ENCODE results near the gene FUOM. TPM values are rescaled to one million over a fixed set of nuclear protein-coding genes. Genes with fewer than 3 reads are reported as not detected.

Gene FUOM
- total RNA-seq, 6 donors from 2014 or later: 15.4 to 37.5 (median 26.0) TPM

GRCh38 chr10:133351408-133352318 is 6.2 kb downstream of the FUOM start:
- Histone ChIP-seq H3K27me3 (peaks cover 0 to 15% (median 0%) of the 10 kb centered on the region in 4 donors), H3K36me3 (no peaks in the 10 kb centered on the region), H3K9me3 (no peaks in the 10 kb centered on the region), H3K27ac (no peak overlapping the region), H3K4me3 (no peak overlapping the region), H3K4me1 (peaks cover 2 to 8% (median 4%) of the 10 kb centered on the region in 4 donors)
- TF ChIP-seq EP300 (IDR thresholded peaks at IDR 0.05) (no peak), CTCF (IDR thresholded peaks at IDR 0.05) (no peak), POLR2AphosphoS5 (IDR thresholded peaks at IDR 0.05) (no peak), POLR2A (IDR thresholded peaks at IDR 0.05) (no peak)
- ATAC-seq (ENCODE audit: low FRiP score in 2 of 2) (no peak), DNase-seq (peak in 1 of 2 donors; percentile 73)
- 66 to 75% methylated on average over 13 to 22 of the region's 24 CpGs for WGBS, 2 donors

GRCh38 chr10:133350950-133351329 is 6.9 kb downstream of the FUOM start:
- 56 to 76% methylated on average over 4 to 10 of the region's 13 CpGs for WGBS, 2 donors
- TF ChIP-seq POLR2A (IDR thresholded peaks at IDR 0.05): no peak
- TF ChIP-seq POLR2AphosphoS5 (IDR thresholded peaks at IDR 0.05): no peak
- no peak for TF ChIP-seq EP300 (IDR thresholded peaks at IDR 0.05)
- no peak for TF ChIP-seq CTCF (IDR thresholded peaks at IDR 0.05)
- H3K4me1 ChIP-seq: peaks cover 0 to under 1% (median 0%) of the 10 kb centered on the region in 4 donors
- peaks cover 0 to 15% (median under 1%) of the 10 kb centered on the region in 4 donors for H3K27me3 ChIP-seq
- H3K36me3 ChIP-seq: no peaks in the 10 kb centered on the region
- no peak overlapping the region for H3K27ac ChIP-seq
- DNase-seq (peak in 1 of 2 donors; percentile 58), ATAC-seq (ENCODE audit: low FRiP score in 2 of 2) (no peak)
- H3K9me3 ChIP-seq: no peaks in the 10 kb centered on the region
- no peak overlapping the region for H3K4me3 ChIP-seq

GRCh38 chr10:133350283-133350949 is 7.4 kb downstream of the FUOM start:
- TF ChIP-seq POLR2AphosphoS5 (IDR thresholded peaks at IDR 0.05) (no peak), EP300 (IDR thresholded peaks at IDR 0.05) (no peak), POLR2A (IDR thresholded peaks at IDR 0.05) (no peak), CTCF (IDR thresholded peaks at IDR 0.05) (no peak)
- Histone ChIP-seq H3K27ac (no peak overlapping the region), H3K9me3 (no peaks in the 10 kb centered on the region), H3K4me1 (no peaks in the 10 kb centered on the region), H3K36me3 (no peaks in the 10 kb centered on the region), H3K4me3 (no peak overlapping the region), H3K27me3 (peaks cover 0 to 15% (median 2%) of the 10 kb centered on the region in 4 donors)
- DNase-seq (peak in 1 of 2 donors; percentile 56), ATAC-seq (ENCODE audit: low FRiP score in 2 of 2) (no peak)
- 68 to 80% methylated on average over 1 to 12 of the region's 12 CpGs for WGBS, 2 donors

- no peaks in the 10 kb centered on the region for H3K9me3 ChIP-seq
- ATAC-seq (ENCODE audit: low FRiP score in 2 of 2) (no peak), DNase-seq (peak in 1 of 2 donors; percentile 72)
- H3K4me1 ChIP-seq: no peaks in the 10 kb centered on the region
- TF ChIP-seq POLR2A (IDR thresholded peaks at IDR 0.05) (no peak), CTCF (IDR thresholded peaks at IDR 0.05) (no peak), EP300 (IDR thresholded peaks at IDR 0.05) (no peak), POLR2AphosphoS5 (IDR thresholded peaks at IDR 0.05) (no peak)
- 73 to 83% methylated on average over 5 to 8 of the region's 9 CpGs for WGBS, 2 donors
- H3K4me3 ChIP-seq: no peak overlapping the region
- no peak overlapping the region for H3K27ac ChIP-seq
- H3K36me3 ChIP-seq: no peaks in the 10 kb centered on the region
- H3K27me3 ChIP-seq: peaks cover 0 to 15% (median 2%) of the 10 kb centered on the region in 4 donors
These were observed 8.2 kb downstream of the FUOM start for GRCh38 chr10:133349577-133350011.

All from upper lobe of left lung (tissue), 6 donors.